ENCODE data around the gene RAD51B. TPM values are rescaled to one million over a fixed set of nuclear protein-coding genes. Genes with fewer than 3 reads are reported as not detected.
A peak's percentile ranks its signal among the peaks of the same experiment; 100 is the strongest.

RAD51B gene
- total and polyA plus RNA-seq, 2 experiments from 2014 or later = 10.1 to 18.0 TPM

GRCh38 chr14:68137704-68138619 is 318.4 kb downstream of the RAD51B start:
- DNase-seq (ENCODE audit: low spot score) = peak; percentile 86
- Histone ChIP-seq H4K20me1 (ENCODE audit: insufficient read depth, poor library complexity, severe bottlenecking) (no peaks in the 10 kb centered on the region), H3K4me2 (peak overlapping the region; percentile 5), H3K27ac (peak overlapping the region; percentile 93), H3K27me3 (no peaks in the 10 kb centered on the region), H3K79me2 (no peaks in the 10 kb centered on the region), H3K9me2 (replicated peaks; ENCODE audit: insufficient read depth) (no peaks in the 10 kb centered on the region), H2AFZ (no peak overlapping the region), H3K9me3 (ENCODE audit: low read depth) (no peaks in the 10 kb centered on the region), H3K4me1 (ENCODE audit: insufficient read depth) (peaks cover 60% of the 10 kb centered on the region), H3K36me3 (replicated peaks; ENCODE audit: insufficient read depth, low read depth) (no peaks in the 10 kb centered on the region), H3K4me3 (no peak overlapping the region)
- WGBS (ENCODE audit: low lambda C conversion rate, missing lambda C conversion rate) = 36% methylated on average over 3 of the region's 3 CpGs
- TF ChIP-seq EZH2 (IDR thresholded peaks at IDR 0.05; ENCODE audit: borderline replicate concordance) (no peak), CTCF (IDR thresholded peaks at IDR 0.05; ENCODE audit: poor library complexity) (no peak), EZH2phosphoT487 (IDR thresholded peaks at IDR 0.05; ENCODE audit: low read depth, severe bottlenecking, unreplicated experiment) (no peak)

- Histone ChIP-seq H3K9me3 (ENCODE audit: low read depth) (no peaks in the 10 kb centered on the region), H3K27me3 (no peaks in the 10 kb centered on the region), H3K4me2 (peak overlapping the region; percentile 6), H3K79me2 (no peaks in the 10 kb centered on the region), H3K9me2 (replicated peaks; ENCODE audit: insufficient read depth) (no peaks in the 10 kb centered on the region), H3K36me3 (replicated peaks; ENCODE audit: insufficient read depth, low read depth) (no peaks in the 10 kb centered on the region), H4K20me1 (ENCODE audit: insufficient read depth, poor library complexity, severe bottlenecking) (no peaks in the 10 kb centered on the region), H2AFZ (no peak overlapping the region), H3K4me1 (ENCODE audit: insufficient read depth) (peaks cover 75% of the 10 kb centered on the region), H3K4me3 (no peak overlapping the region), H3K27ac (peak overlapping the region; percentile 93)
- no peak for DNase-seq (ENCODE audit: low spot score)
- 57% methylated on average over 4 of the region's 4 CpGs for WGBS (ENCODE audit: low lambda C conversion rate, missing lambda C conversion rate)
- no peak for TF ChIP-seq EZH2 (IDR thresholded peaks at IDR 0.05; ENCODE audit: borderline replicate concordance)
- TF ChIP-seq EZH2phosphoT487 (IDR thresholded peaks at IDR 0.05; ENCODE audit: low read depth, severe bottlenecking, unreplicated experiment) = no peak
- no peak for TF ChIP-seq CTCF (IDR thresholded peaks at IDR 0.05; ENCODE audit: poor library complexity)
These were observed 320.0 kb downstream of the RAD51B start for GRCh38 chr14:68139431-68140075.

GRCh38 chr14:68140076-68140741 is 320.6 kb downstream of the RAD51B start:
- Histone ChIP-seq H2AFZ (no peak overlapping the region), H3K9me3 (ENCODE audit: low read depth) (no peaks in the 10 kb centered on the region), H3K27me3 (no peaks in the 10 kb centered on the region), H3K4me2 (peak overlapping the region; percentile 9), H3K9me2 (replicated peaks; ENCODE audit: insufficient read depth) (no peaks in the 10 kb centered on the region), H3K27ac (peak overlapping the region; percentile 93), H4K20me1 (ENCODE audit: insufficient read depth, poor library complexity, severe bottlenecking) (no peaks in the 10 kb centered on the region), H3K79me2 (no peaks in the 10 kb centered on the region), H3K36me3 (replicated peaks; ENCODE audit: insufficient read depth, low read depth) (no peaks in the 10 kb centered on the region), H3K4me1 (ENCODE audit: insufficient read depth) (peaks cover 78% of the 10 kb centered on the region), H3K4me3 (no peak overlapping the region)
- DNase-seq (ENCODE audit: low spot score) = peak; percentile 90
- 29% methylated on average over 3 of the region's 3 CpGs for WGBS (ENCODE audit: low lambda C conversion rate, missing lambda C conversion rate)
- TF ChIP-seq CTCF (IDR thresholded peaks at IDR 0.05; ENCODE audit: poor library complexity) (no peak), EZH2phosphoT487 (IDR thresholded peaks at IDR 0.05; ENCODE audit: low read depth, severe bottlenecking, unreplicated experiment) (no peak), EZH2 (IDR thresholded peaks at IDR 0.05; ENCODE audit: borderline replicate concordance) (no peak)

Measured in hepatocyte (in vitro differentiated cells).